Stimulated activated effector memory CD8-positive, alpha-beta T cell treated with anti-CD3 and anti-CD28 coated beads, Interleukin-12 subunit alpha, Interleukin-12 subunit beta, amount 100 ng/mL, for 72 hours (primary cell): Measurements from ENCODE around the gene TAS1R2.
"Not testable (repeated sequence)": the region's sequence is repeated elsewhere in the genome, so short reads cannot be mapped to it uniquely, and the experiment has no call there.

Experiments
- ATAC-seq: fragments of 150-1000 bp; cut with Tn5 transposase; 2 replicates; pipeline ENCODE4 v1.10.0; 2021
- DNase-seq, 2 donors: peaks; one replicate each; pipeline ENCODE4 v3.0.0; 2021 to 2022; ENCODE audit warnings: low spot score in 2 of 2
- H3K27ac Mint-ChIP-seq: one replicate; pipeline ENCODE4 v1.8.0; 2022; ENCODE audit warnings: mild to moderate bottlenecking, mixed read lengths
- H3K36me3 Mint-ChIP-seq: one replicate; pipeline ENCODE4 v1.8.0; 2022; ENCODE audit warnings: mild to moderate bottlenecking, mixed read lengths
- H3K4me1 Mint-ChIP-seq: one replicate; pipeline ENCODE4 v1.8.0; 2022; ENCODE audit warnings: mixed read lengths
- H3K4me3 Mint-ChIP-seq: one replicate; pipeline ENCODE4 v1.8.0; 2022; ENCODE audit warnings: mild to moderate bottlenecking, mixed read lengths
- H3K9me3 Mint-ChIP-seq: one replicate; pipeline ENCODE4 v1.8.0; 2022; ENCODE audit warnings: mixed read lengths

Gene TAS1R2

DNA sequence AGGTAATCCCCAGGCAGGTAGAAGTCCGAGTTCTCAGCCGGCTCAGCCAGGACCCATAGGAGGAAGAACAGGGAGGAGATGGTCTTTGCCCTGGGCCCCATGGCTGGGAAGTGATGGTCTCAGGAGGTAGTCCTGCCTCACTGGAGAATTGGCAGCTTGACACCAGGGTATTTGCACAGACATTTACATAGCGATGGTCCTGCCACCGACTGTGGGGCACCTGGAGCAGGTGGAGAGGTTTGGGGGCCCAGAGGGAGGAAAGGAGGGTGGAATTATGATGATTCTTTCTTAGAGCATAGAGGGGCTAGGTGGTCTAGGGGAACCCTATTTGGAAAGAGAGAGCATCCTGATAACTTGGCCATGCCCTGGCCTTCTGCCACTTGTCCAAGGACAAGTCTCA lies at the start of gene TAS1R2:
Gene TAS1R2, minus strand, starts transcription at position 101 of the 400 bp plus-strand sequence. Its CDS starts 0 bp downstream, at position 101.
- no peak for ATAC-seq
- Mint-ChIP-seq H3K4me1 (no peaks in the 10 kb centered on the region), H3K36me3 (no peaks in the 10 kb centered on the region), H3K9me3 (no peaks in the 10 kb centered on the region), H3K4me3 (no peak within 1 kb of the TSS), H3K27ac (no peak within 1 kb of the TSS)
- DNase-seq = no peak

DNA sequence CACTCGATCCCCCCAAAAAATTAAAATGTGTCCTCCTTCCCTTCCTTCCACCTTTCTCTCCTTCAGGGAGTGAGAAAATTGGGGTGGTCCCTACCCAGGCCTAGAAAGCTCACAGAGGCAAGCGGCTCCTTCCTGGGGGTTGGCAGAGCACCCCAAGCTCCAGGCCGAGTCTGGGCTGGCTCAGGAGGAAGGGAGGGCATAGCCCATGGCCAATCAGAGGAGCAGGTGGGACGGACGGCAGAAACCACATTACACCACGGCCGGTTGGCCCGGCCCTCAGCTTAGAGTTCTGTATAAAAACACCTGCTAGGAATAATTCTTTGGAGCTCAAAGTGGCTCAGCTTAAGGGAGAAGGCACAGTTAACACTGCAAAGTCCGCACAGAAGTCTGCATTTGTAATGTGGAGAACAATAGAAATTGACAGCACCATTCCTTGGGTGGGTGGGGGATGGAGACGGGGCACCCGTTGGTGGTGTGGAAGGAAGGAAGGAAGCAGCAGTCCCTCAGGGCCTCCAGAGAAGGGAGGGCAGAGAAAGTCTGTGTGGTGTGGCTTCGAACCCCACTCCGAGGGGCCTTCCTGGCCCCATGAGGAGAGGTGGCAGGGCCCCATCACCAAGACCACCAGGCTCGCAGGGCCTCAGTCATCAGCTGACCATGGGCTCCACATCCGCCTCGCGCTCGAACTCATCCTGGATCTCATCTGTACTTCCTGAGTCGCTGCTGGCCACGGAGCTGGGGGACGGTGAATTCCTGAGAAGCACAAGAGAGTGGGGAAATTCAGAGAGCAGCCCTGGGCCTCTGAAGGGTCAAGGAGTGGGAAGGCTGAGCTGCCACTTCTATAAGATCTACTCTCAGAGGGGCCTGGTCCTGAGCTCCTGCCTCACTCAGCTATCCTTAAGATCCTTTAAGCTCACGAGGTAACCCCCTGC lies 48.7 kb upstream of the TAS1R2 start:
- ATAC-seq (no peak), DNase-seq (no peak)
- no peak overlapping the region for H3K4me3 Mint-ChIP-seq
- peaks cover 31% of the 10 kb centered on the region for H3K4me1 Mint-ChIP-seq
- peaks cover 97% of the 10 kb centered on the region for H3K36me3 Mint-ChIP-seq
- H3K9me3 Mint-ChIP-seq = no peaks in the 10 kb centered on the region
- H3K27ac Mint-ChIP-seq = peak overlapping the region; percentile 85

DNA sequence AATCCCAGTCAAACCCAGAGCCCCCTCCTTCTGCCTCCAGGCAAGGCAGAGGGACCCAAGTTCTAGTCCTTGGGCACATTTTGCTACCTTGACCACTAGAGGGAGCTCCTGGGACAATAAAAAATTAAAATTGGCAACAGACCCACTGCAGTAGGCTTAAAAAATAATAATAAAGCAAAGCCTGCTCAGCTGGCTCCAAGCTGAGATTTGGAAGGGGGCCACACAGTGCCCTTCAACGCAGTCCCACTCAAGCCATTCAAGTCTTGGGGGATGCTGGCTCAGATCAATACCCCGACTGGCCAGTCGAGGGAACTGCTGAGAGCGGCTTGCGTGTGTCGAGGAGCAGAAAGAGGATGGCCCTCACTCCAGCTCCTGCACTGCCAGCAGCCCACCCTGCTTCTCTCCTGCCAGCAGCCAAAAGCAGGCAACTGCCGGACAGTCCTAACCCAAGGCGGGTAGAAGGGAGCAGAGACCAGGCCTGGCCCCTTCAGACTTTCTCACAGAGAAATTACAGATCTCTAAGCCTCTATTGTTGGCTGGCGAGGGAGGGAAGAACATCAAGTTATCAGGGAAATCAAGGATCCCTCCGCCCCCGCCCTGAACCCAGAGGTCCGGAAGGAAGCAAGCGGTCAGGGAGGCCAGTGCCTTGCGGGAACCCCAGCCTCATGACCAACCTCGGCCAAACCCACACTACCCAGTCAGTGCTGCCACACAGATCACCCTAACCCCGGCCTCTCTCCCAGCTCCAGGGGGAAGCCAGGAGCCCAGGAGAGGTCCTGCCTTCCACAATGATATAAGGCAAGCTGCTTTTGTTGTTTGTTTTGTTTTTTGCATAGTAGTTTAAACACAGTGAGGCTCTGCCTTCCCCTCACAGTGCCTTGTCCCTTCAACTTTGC lies 47.8 kb upstream of the TAS1R2 start:
- H3K9me3 Mint-ChIP-seq = no peaks in the 10 kb centered on the region
- H3K27ac Mint-ChIP-seq = peak overlapping the region; percentile 85
- DNase-seq = peak; percentile 43 to 73
- no peak overlapping the region for H3K4me3 Mint-ChIP-seq
- ATAC-seq = no peak
- H3K4me1 Mint-ChIP-seq = peaks cover 28% of the 10 kb centered on the region
- peaks cover 90% of the 10 kb centered on the region for H3K36me3 Mint-ChIP-seq

DNA sequence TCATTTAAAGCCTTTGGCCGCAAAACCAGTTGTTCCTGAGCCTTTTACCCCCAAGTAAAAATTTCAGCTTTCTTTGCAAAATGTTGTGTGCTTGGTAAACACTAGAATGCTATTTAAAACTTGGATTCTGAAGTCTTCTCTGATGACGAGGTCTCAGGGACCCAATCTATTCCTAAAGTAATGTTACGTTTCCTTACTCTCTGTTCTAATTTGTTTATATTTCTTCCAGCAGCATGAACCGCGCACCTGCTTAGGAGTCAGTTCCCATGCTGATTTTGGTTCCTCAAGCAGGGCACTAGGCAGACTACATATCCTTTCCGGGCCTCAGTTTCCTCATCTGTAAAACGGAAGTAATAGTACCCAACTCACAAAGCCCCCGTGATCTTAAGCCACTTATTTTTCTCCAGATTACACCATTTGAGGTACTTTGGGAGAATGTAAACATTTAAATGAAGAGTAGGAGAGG lies 43.9 kb upstream of the TAS1R2 start:
- H3K9me3 Mint-ChIP-seq = no peaks in the 10 kb centered on the region
- no peak for ATAC-seq
- DNase-seq = no peak
- peaks cover 61% of the 10 kb centered on the region for H3K36me3 Mint-ChIP-seq
- peaks cover 31% of the 10 kb centered on the region for H3K4me1 Mint-ChIP-seq
- peak overlapping the region; percentile 96 for H3K4me3 Mint-ChIP-seq
- peak overlapping the region; percentile 98 for H3K27ac Mint-ChIP-seq

DNA sequence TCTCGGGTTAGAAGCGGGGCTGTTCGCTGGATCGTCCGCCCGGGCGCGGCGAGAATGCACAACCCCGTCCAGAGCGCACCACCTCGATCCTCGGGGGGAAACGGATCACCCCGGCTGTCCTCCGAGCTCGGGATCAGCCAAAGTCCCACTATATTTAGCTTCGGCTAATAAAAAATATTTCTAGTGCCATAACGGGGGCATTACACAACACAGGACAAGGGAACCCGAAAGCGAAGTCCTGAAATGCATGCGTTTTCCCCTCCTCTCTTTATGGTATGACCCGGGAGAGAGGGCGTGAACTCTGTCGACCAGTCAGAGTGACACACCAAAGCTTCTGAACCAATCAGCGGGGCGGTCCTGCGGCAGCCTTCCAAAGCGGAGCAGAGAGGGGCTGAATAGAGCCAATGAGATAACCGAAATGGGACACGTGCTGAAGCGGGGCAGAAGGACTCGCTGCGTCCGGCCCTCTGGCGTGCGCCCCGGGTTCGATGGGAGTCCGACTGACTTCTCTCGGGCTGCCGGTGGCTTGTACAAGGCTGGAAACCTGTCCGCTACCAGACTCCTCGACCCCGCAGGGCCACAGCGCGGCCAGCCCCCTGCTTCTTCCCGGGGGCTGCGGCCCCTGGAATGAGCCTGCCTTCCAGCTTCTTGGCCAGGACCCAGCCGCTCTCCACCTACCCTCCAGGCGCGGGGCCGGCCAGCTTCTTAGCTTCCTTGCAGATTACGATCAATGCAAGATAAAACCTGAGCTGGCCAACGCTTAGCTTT lies 43.2 kb upstream of the TAS1R2 start, which contains the start of gene ALDH4A1:
Gene ALDH4A1, minus strand, starts transcription at position 33 of the 768 bp plus-strand sequence. Its CDS starts 32 bp downstream, at position 1.
- Mint-ChIP-seq H3K9me3 (no peaks in the 10 kb centered on the region), H3K4me3 (peak within 1 kb of the TSS; percentile 96), H3K27ac (peak within 1 kb of the TSS; percentile 98), H3K36me3 (peaks cover 55% of the 10 kb centered on the region), H3K4me1 (peaks cover 24% of the 10 kb centered on the region)
- peak; percentile 78 to 93 for DNase-seq
- peak; percentile 98 for ATAC-seq

DNA sequence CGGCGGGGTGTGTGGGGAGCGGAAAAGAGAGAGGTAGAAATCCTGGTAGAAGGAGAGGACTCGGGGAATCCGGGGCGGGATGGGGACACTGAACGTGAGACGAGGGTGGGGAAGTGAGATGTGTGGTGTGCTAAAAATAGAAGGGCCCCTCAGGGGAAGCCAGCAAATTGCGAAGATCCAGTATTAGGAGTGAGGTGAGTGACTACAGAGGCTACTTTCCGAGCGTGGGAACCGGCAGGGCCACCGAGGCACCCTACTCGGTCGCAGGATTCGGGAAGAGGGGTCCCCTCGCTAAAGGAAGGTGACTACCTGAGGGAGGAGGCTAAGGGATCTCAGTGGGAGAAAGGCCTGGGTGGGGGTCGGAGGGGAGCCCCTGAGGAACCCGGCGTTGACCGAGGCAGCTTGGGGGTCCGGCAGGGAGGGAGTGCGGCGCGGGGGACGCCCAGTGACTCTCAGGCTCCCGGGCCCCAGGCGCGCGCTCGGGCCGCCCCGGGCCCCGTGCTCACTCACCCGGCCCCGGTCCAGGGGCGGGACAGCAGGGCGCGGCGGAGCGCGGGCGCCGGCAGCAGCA lies 42.6 kb upstream of the TAS1R2 start:
- peak overlapping the region; percentile 98 for H3K27ac Mint-ChIP-seq
- no peak for ATAC-seq
- H3K36me3 Mint-ChIP-seq = peaks cover 48% of the 10 kb centered on the region
- no peaks in the 10 kb centered on the region for H3K9me3 Mint-ChIP-seq
- H3K4me3 Mint-ChIP-seq = peak overlapping the region; percentile 96
- peaks cover 22% of the 10 kb centered on the region for H3K4me1 Mint-ChIP-seq
- no peak for DNase-seq

DNA sequence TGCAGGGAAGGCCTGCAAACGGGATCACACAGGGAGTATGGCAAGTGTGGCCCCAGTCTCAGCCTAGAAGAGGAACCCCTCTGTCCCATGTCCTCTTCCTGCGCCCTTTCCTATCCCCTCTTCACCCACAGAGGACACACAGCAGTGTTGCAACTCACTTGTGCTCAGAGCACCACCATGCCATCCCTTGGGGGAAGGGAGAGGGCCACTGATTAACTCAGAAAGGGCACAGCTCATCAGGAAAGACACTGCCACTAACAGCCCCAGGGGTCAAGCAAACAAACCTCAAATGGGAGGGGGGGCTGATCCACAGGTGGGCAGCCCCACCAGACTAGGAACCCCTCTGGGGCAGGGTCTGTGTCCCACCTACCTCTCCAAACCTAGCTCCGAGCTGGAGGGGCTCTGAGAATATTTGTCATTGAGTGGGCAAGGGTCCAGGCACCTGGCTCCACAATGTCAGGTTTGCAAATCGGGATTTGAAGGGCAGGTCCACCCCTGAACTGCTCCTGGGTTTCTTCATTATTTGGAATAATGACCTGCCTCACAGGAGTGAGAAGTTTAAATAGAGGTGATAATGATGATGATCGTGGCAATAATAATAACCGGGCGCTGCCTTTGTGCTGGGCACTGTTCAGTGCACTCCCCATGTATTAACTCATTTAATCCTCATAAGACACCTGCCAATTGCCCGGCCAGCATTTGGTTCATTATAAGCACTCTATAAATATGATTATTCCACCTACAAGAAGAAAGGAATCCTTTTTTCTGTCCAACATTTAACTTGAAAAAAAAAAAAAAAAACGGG lies 41.9 kb upstream of the TAS1R2 start:
- H3K9me3 Mint-ChIP-seq = no peaks in the 10 kb centered on the region
- H3K36me3 Mint-ChIP-seq = peaks cover 41% of the 10 kb centered on the region
- H3K4me1 Mint-ChIP-seq = peaks cover 22% of the 10 kb centered on the region
- peak overlapping the region; percentile 98 for H3K27ac Mint-ChIP-seq
- H3K4me3 Mint-ChIP-seq = peak overlapping the region; percentile 96
- ATAC-seq (no peak), DNase-seq (no peak)

DNA sequence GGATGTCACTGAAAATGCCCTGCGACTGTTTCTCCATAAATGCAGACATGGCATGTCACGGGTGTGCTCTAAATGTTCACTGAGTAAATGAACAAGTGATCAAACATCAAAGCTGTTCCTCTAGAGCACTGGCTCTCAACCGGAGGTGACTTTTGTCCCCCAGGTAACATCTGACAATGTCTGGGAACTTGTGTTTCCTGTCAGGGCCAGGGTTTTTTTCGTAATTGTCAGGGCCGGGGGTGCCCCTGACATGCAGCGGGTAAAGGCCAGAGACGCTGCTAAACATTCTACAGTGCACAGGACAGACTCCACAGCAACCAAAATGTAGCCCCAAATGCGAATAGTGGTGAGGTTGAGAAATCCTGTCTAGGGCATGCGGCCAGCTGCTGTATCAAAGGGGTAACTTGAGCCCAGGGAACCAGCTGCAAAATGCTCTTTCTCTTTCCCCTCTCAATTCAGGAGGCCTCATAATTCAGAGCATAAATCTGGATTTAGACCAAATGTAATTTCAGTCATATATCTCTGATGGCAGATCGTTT lies 40.9 kb upstream of the TAS1R2 start:
- Mint-ChIP-seq H3K4me1 (peaks cover 22% of the 10 kb centered on the region), H3K9me3 (no peaks in the 10 kb centered on the region), H3K27ac (no peak overlapping the region), H3K36me3 (peaks cover 31% of the 10 kb centered on the region), H3K4me3 (no peak overlapping the region)
- DNase-seq (no peak), ATAC-seq (no peak)

DNA sequence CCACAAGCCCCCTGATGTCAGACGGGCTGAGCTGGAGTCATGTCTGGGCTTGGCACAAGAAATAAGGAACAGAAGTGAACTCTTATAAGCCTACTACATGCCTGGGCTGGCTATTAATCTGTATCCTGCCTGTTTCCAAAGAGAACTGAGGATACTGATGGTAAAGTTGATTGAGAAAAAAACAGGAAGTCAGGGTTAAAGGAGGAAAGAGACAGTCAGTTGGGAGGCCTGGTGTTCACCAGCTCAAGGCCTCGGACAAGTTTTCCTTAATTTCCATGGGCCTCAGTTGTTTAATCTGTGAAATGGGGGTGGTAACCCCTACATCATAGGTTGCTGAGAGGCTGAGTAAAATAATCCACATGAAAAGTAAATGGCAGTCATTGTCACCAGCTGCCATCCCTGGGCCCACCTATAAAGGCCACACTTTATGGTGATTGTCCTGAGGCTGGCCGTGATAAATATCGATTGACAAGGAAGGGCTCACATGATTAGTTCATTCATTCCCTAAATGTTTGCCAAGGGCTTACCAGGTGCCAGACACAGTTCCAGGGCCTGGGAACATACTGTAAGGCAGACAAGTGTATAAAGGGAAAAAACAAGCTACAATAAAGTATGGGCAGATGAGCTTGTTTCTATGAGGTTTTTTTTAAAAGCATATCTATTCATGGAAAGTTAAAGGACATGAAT lies 40.0 kb upstream of the TAS1R2 start:
- Mint-ChIP-seq H3K27ac (no peak overlapping the region), H3K9me3 (no peaks in the 10 kb centered on the region), H3K4me3 (no peak overlapping the region), H3K36me3 (peaks cover 23% of the 10 kb centered on the region), H3K4me1 (peaks cover 22% of the 10 kb centered on the region)
- DNase-seq = no peak
- no peak for ATAC-seq

DNA sequence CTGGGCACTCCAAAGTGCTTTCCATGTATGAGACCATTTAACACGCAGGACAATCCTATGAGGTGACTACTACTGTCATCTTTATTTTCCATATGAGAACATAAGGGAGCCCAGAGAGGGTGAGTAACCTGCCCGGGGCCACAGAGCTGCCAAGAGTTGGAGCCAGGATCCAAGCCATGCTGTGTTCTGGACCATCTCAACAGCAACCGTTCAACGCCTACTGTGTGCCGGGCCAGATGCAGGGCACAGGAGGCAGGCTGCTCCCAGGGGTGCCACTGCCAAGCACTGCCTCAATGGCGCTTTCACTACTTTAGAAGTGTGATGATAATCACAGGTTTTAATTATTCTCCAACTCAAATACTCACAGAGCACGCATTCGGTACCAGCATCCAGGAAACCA lies 39.1 kb upstream of the TAS1R2 start:
- DNase-seq (no peak), ATAC-seq (no peak)
- no peak overlapping the region for H3K4me3 Mint-ChIP-seq
- no peaks in the 10 kb centered on the region for H3K9me3 Mint-ChIP-seq
- H3K27ac Mint-ChIP-seq = peak overlapping the region; percentile 33
- peaks cover 17% of the 10 kb centered on the region for H3K4me1 Mint-ChIP-seq
- H3K36me3 Mint-ChIP-seq = peaks cover 16% of the 10 kb centered on the region

DNA sequence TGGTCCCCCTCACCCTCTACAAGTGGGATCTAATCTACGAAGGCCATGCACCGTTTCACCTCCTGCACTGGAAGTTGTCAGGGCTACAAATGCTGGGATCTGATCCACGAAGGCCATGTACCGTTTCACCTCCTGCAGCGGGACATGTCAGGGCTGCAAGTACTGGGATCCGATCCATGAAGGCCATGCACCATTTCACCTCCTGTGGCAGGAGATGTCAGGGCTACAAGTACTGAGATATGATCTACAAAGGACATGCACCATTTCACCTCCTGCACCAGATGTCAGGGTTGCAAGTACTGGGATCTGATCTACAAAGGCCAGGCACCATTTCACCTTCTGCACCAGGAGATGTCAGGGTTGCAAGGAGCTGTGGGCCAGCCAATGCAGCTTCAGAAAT lies 35.9 kb upstream of the TAS1R2 start:
- ATAC-seq = no peak
- H3K36me3 Mint-ChIP-seq = no peaks in the 10 kb centered on the region
- DNase-seq = no peak
- no peaks in the 10 kb centered on the region for H3K9me3 Mint-ChIP-seq
- H3K4me3 Mint-ChIP-seq = no peak overlapping the region
- no peak overlapping the region for H3K27ac Mint-ChIP-seq
- H3K4me1 Mint-ChIP-seq = no peaks in the 10 kb centered on the region

DNA sequence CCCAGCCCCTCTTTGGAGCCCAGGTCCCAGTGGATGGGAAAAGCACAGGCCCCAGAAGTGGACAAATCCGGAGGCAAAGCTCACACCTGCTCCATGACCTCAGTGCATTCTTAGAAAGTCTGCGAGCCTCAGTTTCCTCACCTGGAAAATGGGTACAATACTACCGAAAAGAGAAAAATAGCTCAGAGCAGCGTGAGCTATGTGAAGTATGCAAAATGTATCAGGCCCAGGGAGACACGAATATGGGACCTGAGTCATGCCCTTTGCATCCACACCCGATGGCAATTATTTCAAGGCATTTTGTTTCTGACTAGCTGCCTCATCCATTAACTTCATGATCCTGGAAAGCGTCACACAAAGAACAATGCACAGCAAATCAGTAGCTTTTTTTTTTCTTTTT lies 33.7 kb upstream of the TAS1R2 start:
- Mint-ChIP-seq H3K36me3 (no peaks in the 10 kb centered on the region), H3K9me3 (no peaks in the 10 kb centered on the region), H3K27ac (no peak overlapping the region), H3K4me3 (no peak overlapping the region), H3K4me1 (no peaks in the 10 kb centered on the region)
- no peak for DNase-seq
- no peak for ATAC-seq

DNA sequence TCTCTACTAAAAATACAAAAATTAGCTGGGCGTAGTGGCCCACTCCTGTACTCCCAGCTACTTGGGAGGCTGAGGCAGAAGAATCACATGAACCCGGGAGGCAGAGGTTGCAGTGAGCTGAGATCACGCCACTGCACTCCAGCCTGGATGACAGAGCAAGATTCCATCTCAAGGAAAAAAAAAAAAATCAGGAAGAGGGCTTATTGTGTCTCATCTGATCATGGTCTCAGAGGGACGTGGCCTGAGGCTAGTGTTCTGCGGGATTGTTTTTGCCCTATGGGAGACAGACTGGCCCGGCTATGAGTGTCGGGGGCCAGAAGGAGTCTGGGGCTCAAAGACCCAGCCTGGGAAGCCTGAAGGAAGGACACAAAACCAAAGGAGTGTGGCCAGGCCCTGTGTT lies 32.4 kb upstream of the TAS1R2 start:
- peak overlapping the region; percentile 61 for H3K27ac Mint-ChIP-seq
- ATAC-seq, DNase-seq, H3K36me3 Mint-ChIP-seq, H3K4me1 Mint-ChIP-seq, H3K4me3 Mint-ChIP-seq, H3K9me3 Mint-ChIP-seq: not testable (repeated sequence)
